Thoracic aorta (tissue), 2 donors: ENCODE measurements around the gene ST7. TPM values are rescaled to one million over a fixed set of nuclear protein-coding genes. Genes with fewer than 3 reads are reported as not detected.

Source experiments
- ATAC-seq: fragments of 150-250 bp; one replicate; pipeline ENCODE4 v1.8.0; 2017; ENCODE audit warnings: low read depth; ENCODE audit not compliant: insufficient number of reproducible peaks, low FRiP score
- DNase-seq: peaks from one replicate; pipeline ENCODE4 v3.0.0-alpha.2; 2020; ENCODE audit warnings: low spot score
- H3K27ac ChIP-seq, 2 donors: fragments of 200-600 bp; sonication (generic); 1 replicate in 1 of 2; 2 replicates in 1 of 2; pipeline ENCODE4 v1.5.1; 2016; ENCODE audit warnings: mild to moderate bottlenecking in 2 of 2, moderate library complexity in 2 of 2
- H3K27me3 ChIP-seq: fragments of 200-600 bp; sonication (generic); replicated peaks from 2 replicates; pipeline ENCODE4 v1.6.0; 2016; ENCODE audit warnings: mild to moderate bottlenecking; ENCODE audit not compliant: insufficient read depth
- H3K36me3 ChIP-seq: fragments of 200-600 bp; sonication (generic); one replicate; pipeline ENCODE4 v1.5.1; 2016
- H3K4me1 ChIP-seq, 2 donors: fragments of 200-600 bp; sonication (generic); 1 replicate in 1 of 2; 2 replicates in 1 of 2; pipeline versions ENCODE4 v1.5.1 to v1.6.0; 2016; ENCODE audit warnings: low read depth in 2 of 2, mild to moderate bottlenecking in 1 of 2; ENCODE audit not compliant: control insufficient read depth in 1 of 2
- H3K4me3 ChIP-seq: fragments of 200-600 bp; sonication (generic); 2 replicates; pipeline ENCODE4 v1.5.1; 2016; ENCODE audit warnings: mild to moderate bottlenecking
- H3K9me3 ChIP-seq: fragments of 200-600 bp; sonication (generic); 2 replicates; pipeline ENCODE4 v1.5.1; 2016
- total RNA-seq, 2 donors: library from RNA; depleted of rRNA; stranded (reverse); fragments of >200 nt; gene quantifications; one replicate each; pipeline versions ENCODE4 v1.1.0 to v1.2.3, GENCODE V29; 2016
- TF ChIP-seq, protein P1 (sequence below): fragments of 200-600 bp; sonication (generic); IDR thresholded peaks from one replicate; pipeline ENCODE4 v1.5.1; 2019; ENCODE audit warnings: antibody characterized with exemption

The ST7 gene
- total RNA-seq, 2 donors from 2014 or later, result 29.8 to 56.2 TPM

DNA sequence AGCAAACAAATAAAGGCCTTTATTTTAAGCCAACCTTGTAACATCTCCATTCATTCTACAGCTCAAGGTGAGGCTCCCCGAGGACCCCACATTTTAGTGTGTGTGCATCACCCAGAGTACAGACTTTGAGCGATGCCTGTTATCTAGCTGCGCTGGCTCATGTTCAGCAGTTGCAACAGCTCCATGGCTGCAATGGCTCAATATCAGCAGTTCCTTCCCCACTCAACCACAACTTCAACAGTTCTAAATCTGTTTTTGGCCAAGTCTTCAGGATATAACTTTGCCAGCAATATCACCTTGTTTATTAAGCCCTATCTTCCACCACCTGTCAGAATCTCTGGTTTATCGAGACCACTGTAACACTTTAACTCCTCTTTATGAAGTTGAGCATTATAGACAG is 273.8 kb downstream of the ST7 start:
- DNase-seq (no peak), ATAC-seq (no peak)
- Histone ChIP-seq H3K36me3 (no peaks in the 10 kb centered on the region), H3K4me1 (no peaks in the 10 kb centered on the region), H3K27me3 (no peaks in the 10 kb centered on the region), H3K27ac (no peak overlapping the region), H3K9me3 (no peaks in the 10 kb centered on the region), H3K4me3 (no peak overlapping the region)
- TF ChIP-seq, protein P1, sequence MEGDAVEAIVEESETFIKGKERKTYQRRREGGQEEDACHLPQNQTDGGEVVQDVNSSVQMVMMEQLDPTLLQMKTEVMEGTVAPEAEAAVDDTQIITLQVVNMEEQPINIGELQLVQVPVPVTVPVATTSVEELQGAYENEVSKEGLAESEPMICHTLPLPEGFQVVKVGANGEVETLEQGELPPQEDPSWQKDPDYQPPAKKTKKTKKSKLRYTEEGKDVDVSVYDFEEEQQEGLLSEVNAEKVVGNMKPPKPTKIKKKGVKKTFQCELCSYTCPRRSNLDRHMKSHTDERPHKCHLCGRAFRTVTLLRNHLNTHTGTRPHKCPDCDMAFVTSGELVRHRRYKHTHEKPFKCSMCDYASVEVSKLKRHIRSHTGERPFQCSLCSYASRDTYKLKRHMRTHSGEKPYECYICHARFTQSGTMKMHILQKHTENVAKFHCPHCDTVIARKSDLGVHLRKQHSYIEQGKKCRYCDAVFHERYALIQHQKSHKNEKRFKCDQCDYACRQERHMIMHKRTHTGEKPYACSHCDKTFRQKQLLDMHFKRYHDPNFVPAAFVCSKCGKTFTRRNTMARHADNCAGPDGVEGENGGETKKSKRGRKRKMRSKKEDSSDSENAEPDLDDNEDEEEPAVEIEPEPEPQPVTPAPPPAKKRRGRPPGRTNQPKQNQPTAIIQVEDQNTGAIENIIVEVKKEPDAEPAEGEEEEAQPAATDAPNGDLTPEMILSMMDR, result no peak

GRCh38 chr7:117229350-117229749 is 276.0 kb downstream of the ST7 start:
- TF ChIP-seq, protein P1, result no peak
- no peak for ATAC-seq

GRCh38 chr7:117230276-117231046 is 277.2 kb downstream of the ST7 start:
- Histone ChIP-seq H3K27me3 (no peaks in the 10 kb centered on the region), H3K27ac (no peak overlapping the region), H3K9me3 (no peaks in the 10 kb centered on the region), H3K4me3 (no peak overlapping the region), H3K4me1 (no peaks in the 10 kb centered on the region), H3K36me3 (no peaks in the 10 kb centered on the region)
- ATAC-seq (no peak), DNase-seq (no peak)
- TF ChIP-seq, protein P1, result no peak

More at GRCh38 chr7:117229350-117229749, 276.0 kb downstream of the ST7 start:
- H3K4me1 ChIP-seq, result no peaks in the 10 kb centered on the region
- H3K4me3 ChIP-seq, result no peak overlapping the region
- no peaks in the 10 kb centered on the region for H3K27me3 ChIP-seq
- no peak for DNase-seq
- H3K36me3 ChIP-seq, result no peaks in the 10 kb centered on the region
- no peak overlapping the region for H3K27ac ChIP-seq
- no peaks in the 10 kb centered on the region for H3K9me3 ChIP-seq

- no peak for ATAC-seq
- Histone ChIP-seq H3K4me1 (no peaks in the 10 kb centered on the region), H3K36me3 (no peaks in the 10 kb centered on the region), H3K27ac (no peak overlapping the region), H3K4me3 (no peak overlapping the region), H3K27me3 (no peaks in the 10 kb centered on the region), H3K9me3 (peaks cover under 1% of the 10 kb centered on the region)
- DNase-seq, result no peak
- TF ChIP-seq, protein P1, result no peak
These were observed 277.7 kb downstream of the ST7 start for GRCh38 chr7:117231047-117231359.

DNA sequence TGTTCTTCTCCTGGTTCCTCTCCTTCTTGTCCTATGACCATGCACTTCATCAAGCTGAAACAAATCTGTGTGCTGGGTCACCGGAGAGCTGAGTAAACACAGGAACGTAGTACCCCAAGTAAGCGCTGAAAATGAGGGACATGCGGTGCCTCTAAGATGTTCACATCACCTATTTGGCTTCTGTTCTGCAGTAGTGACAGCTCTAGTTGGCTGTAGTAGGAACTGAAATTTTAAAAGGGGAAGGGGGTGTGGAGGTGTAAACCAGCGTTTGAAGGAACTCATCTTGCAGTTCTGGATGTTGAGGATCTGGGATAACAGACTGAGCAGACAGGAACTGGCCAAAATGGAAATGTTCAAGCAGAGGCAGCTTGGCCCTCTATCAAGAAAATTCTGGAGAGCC is 284.3 kb downstream of the ST7 start:
- H3K27ac ChIP-seq, result no peak overlapping the region
- TF ChIP-seq, protein P1, result no peak
- no peaks in the 10 kb centered on the region for H3K36me3 ChIP-seq
- H3K4me1 ChIP-seq, result no peaks in the 10 kb centered on the region
- H3K4me3 ChIP-seq, result no peak overlapping the region
- DNase-seq (no peak), ATAC-seq (no peak)
- no peaks in the 10 kb centered on the region for H3K27me3 ChIP-seq
- peaks cover 2% of the 10 kb centered on the region for H3K9me3 ChIP-seq
